Dendritic cell treated with granulocyte-macrophage colony-stimulating factor and Interleukin-4, amounts not matched to agents 40 ng/mL and 50 ng/mL, for 4 days (primary cell): ENCODE measurements around the gene GTPBP6.
"Not testable (repeated sequence)": the region's sequence is repeated elsewhere in the genome, so short reads cannot be mapped to it uniquely, and the experiment has no call there.

Experiments
- H3K27ac Mint-ChIP-seq: one replicate; pipeline ENCODE4 v1.8.0; 2022; ENCODE audit warnings: mild to moderate bottlenecking, mixed read lengths
- H3K27me3 Mint-ChIP-seq: one replicate; pipeline ENCODE4 v1.8.0; 2022; ENCODE audit warnings: mild to moderate bottlenecking, mixed read lengths
- H3K36me3 Mint-ChIP-seq: one replicate; pipeline ENCODE4 v1.8.0; 2022; ENCODE audit warnings: low read depth, mixed read lengths
- H3K4me1 Mint-ChIP-seq: one replicate; pipeline ENCODE4 v1.8.0; 2022; ENCODE audit warnings: low read depth, mixed read lengths
- H3K4me3 Mint-ChIP-seq: one replicate; pipeline ENCODE4 v1.8.0; 2022; ENCODE audit warnings: mild to moderate bottlenecking, moderate library complexity, mixed read lengths
- H3K9me3 Mint-ChIP-seq: one replicate; pipeline ENCODE4 v1.8.0; 2022; ENCODE audit warnings: mixed read lengths
- intact Hi-C: fragments of 100-400 bp; cut with micrococcal nuclease; formaldehyde crosslinking; loops from one replicate; pipeline ENCODE4 v1.15.0; 2022

GTPBP6 gene

GRCh38 chrX:288561-288991 is 30.0 kb downstream of the GTPBP6 start:
- peaks cover 88% of the 10 kb centered on the region for H3K36me3 Mint-ChIP-seq
- H3K4me1 Mint-ChIP-seq: peaks cover 6% of the 10 kb centered on the region
- intact Hi-C loops: no loop called here
- H3K27ac Mint-ChIP-seq: no peak overlapping the region
- no peaks in the 10 kb centered on the region for H3K27me3 Mint-ChIP-seq
- H3K9me3 Mint-ChIP-seq: no peaks in the 10 kb centered on the region
- no peak overlapping the region for H3K4me3 Mint-ChIP-seq

DNA sequence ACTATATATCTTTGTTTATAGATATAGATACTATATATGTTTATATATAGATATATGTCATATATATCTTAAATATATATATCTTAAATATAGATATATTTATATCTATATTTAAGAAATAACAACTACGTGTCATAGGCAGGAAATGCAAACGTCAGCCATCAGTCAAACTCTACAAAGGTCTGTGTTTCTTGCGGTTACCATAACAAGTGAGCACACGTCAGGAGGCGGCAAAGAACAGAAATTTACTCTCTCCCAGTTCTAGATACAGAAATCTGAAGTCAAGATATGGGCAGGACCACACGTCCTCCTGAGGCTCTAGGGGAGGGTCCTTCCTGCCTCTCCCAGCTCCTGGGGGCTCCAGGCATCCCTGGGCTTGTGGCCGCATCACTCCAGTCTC is 30.9 kb downstream of the GTPBP6 start:
- peaks cover 6% of the 10 kb centered on the region for H3K4me1 Mint-ChIP-seq
- no peak overlapping the region for H3K27ac Mint-ChIP-seq
- no peak overlapping the region for H3K4me3 Mint-ChIP-seq
- intact Hi-C loops: no loop called here
- H3K36me3 Mint-ChIP-seq: peaks cover 85% of the 10 kb centered on the region
- H3K27me3 Mint-ChIP-seq: no peaks in the 10 kb centered on the region
- no peaks in the 10 kb centered on the region for H3K9me3 Mint-ChIP-seq

GRCh38 chrX:285076-285677 is 33.4 kb downstream of the GTPBP6 start:
- Mint-ChIP-seq H3K4me3 (no peak overlapping the region), H3K27ac (no peak overlapping the region), H3K4me1 (peaks cover 6% of the 10 kb centered on the region), H3K9me3 (no peaks in the 10 kb centered on the region), H3K36me3 (peaks cover 60% of the 10 kb centered on the region), H3K27me3 (no peaks in the 10 kb centered on the region)
- intact Hi-C loops: no loop called here

DNA sequence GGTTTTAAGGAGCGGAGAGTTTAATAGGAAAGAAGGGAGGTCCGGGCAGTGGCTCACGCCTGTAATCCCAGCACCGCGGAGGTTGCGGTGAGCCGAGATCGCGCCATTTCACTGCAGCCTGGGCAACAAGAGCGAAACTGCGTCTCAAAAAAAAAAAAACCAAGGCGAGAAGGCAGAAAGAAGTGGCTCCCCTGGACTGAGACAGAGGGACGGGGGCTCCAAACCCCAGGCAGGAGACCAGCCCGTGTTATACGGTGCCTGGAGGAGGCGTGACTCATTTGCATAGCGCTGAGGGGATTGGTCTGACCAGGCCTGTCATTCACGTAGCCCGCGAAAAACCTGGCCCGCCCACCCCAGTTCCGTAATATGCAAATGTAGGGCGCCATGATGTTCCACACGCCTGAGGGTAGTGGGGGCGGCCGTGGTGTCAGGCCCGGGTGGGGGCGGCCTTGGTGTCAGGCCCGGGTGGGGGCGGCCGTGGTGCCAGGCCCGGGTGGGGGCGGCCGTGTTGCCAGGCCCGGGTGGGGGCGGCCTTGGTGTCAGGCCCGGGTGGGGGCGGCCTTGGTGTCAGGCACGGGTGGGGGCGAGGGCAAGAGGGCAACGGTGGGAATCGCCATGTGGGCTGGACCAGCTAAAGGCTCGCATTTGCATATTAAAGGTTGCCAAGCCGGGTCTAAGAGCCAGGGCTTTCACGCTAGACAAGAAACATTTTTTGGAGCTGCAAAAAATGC is 35.3 kb downstream of the GTPBP6 start:
- H3K4me1 Mint-ChIP-seq: peaks cover 21% of the 10 kb centered on the region
- intact Hi-C loops: loop anchor here (1.0 kb wide), 1 partner anchor 35 kb away; the partner anchor contains the start of gene GTPBP6
- peak overlapping the region; percentile 77 for H3K27ac Mint-ChIP-seq

GRCh38 chrX:282000-282681 is 36.5 kb downstream of the GTPBP6 start:
- H3K4me3 Mint-ChIP-seq, H3K9me3 Mint-ChIP-seq, H3K27ac Mint-ChIP-seq, intact Hi-C loops, H3K27me3 Mint-ChIP-seq: not testable (repeated sequence)
- H3K4me1 Mint-ChIP-seq: peaks cover 25% of the 10 kb centered on the region
- peaks cover 34% of the 10 kb centered on the region for H3K36me3 Mint-ChIP-seq

More for the DNA sequence above, 35.3 kb downstream of the GTPBP6 start:
- H3K36me3 Mint-ChIP-seq: peaks cover 41% of the 10 kb centered on the region
- H3K9me3 Mint-ChIP-seq: no peaks in the 10 kb centered on the region
- no peaks in the 10 kb centered on the region for H3K27me3 Mint-ChIP-seq
- peak overlapping the region; percentile 98 for H3K4me3 Mint-ChIP-seq

DNA sequence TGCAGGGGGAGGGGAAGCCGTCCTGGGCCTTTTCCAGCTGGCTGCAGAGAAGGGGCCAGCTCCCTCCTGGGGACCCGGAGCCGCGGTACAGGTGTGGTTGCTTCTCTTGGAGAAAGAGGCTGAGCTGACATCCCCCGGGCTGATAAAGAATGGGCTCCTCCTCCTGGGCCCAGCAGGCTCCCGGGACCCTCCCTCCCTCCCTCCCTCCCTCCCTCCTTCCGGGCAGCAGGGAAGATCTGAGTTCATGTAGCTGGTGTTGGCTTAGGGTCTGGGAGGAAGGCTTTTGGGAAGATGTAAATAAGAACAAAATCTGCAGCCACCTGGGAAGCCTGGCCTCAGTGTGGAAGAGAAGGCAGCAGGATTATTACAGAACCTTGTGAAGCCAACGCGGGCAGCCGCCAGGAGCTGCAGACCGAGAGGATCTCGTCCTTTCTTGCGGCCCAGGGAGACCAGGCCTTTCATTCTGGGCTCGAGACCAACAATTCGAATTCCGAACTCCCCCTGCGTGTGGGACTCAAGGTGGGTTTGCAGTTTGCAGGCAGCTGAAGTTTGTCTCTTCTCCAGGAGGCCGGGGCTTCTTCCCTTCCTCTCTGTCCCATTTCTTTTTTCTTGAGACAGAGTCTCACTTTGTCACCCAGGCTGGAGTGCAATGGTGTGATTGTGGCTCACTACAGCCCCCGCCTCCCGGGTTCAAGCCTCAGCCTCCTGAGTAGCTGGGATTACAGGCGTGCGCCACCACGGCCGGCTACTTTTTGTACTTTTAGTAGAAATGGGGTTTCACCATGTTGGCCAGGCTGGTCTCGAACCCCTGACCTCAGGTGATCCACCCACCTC is 37.2 kb downstream of the GTPBP6 start, which contains the start of gene PLCXD1:
Gene PLCXD1, plus strand, starts transcription at position 216 of the 834 bp plus-strand sequence. CDS start 2,807 bp downstream, outside the sequence.
- intact Hi-C loops: no loop called here
- Mint-ChIP-seq H3K27me3 (no peaks in the 10 kb centered on the region), H3K36me3 (peaks cover 34% of the 10 kb centered on the region), H3K4me3 (peak within 1 kb of the TSS; percentile 53), H3K9me3 (no peaks in the 10 kb centered on the region), H3K27ac (peak within 1 kb of the TSS; percentile 48), H3K4me1 (peaks cover 30% of the 10 kb centered on the region)

DNA sequence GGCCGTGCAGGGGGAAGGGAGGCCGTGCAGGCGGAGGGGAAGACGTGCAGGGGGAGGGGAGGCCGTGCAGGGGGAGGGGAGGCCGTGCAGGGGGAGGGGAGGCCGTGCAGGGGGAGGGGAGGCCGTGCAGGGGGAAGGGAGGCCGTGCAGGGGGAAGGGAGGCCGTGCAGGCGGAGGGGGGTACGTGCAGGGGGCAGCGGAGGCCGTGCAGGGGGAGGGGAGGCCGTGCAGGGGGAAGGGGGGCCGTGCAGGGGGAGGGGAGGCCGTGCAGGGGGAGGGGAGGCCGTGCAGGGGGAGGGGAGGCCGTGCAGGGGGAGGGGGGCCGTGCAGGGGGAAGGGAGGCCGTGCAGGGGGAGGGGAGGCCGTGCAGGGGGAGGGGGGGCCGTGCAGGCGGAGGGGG is 37.9 kb downstream of the GTPBP6 start:
- Mint-ChIP-seq H3K4me1 (peaks cover 36% of the 10 kb centered on the region), H3K36me3 (peaks cover 33% of the 10 kb centered on the region)
- H3K9me3 Mint-ChIP-seq, H3K4me3 Mint-ChIP-seq, H3K27ac Mint-ChIP-seq, intact Hi-C loops, H3K27me3 Mint-ChIP-seq: not testable (repeated sequence)

GRCh38 chrX:279757-280604 is 38.6 kb downstream of the GTPBP6 start:
- H3K9me3 Mint-ChIP-seq, H3K27me3 Mint-ChIP-seq, H3K27ac Mint-ChIP-seq: not testable (repeated sequence)
- peaks cover 26% of the 10 kb centered on the region for H3K36me3 Mint-ChIP-seq
- intact Hi-C loops: loop anchor here (5.0 kb wide), 1 partner anchor 107 kb away; the partner anchor contains the start of gene PPP2R3B
- peaks cover 41% of the 10 kb centered on the region for H3K4me1 Mint-ChIP-seq
- peak overlapping the region; percentile 39 for H3K4me3 Mint-ChIP-seq

DNA sequence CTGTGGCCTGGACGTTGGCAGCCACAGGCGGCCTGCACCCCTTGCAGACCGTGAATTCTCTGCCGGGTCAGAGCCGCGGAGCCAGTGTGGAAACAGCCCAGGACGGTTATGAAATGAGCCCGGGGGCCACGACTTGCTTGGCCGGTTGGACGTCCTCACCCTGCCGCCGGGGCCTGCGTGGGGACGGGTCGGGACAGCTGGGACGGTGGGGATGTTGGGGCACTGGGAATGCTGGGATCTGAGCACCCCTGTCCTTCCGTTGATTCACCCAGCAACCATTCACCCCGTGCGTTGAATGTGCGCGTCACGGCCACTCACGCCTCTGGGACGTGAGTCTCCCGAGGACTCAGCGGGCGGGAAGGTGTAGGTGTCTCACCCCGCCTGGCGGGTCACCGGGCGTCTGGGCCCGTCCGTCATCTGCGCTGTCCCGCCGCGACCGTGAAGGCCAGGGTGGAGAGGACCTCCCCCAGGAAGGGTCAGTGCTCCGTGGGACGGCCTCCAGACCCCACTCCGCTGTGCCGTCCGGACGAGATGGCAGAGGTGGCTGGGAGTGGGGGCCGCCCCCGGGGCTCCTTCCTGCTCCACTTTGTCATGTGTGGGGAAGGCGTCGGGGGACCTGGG is 41.9 kb downstream of the GTPBP6 start:
- H3K36me3 Mint-ChIP-seq: peaks cover 7% of the 10 kb centered on the region
- no peaks in the 10 kb centered on the region for H3K27me3 Mint-ChIP-seq
- no peaks in the 10 kb centered on the region for H3K9me3 Mint-ChIP-seq
- intact Hi-C loops: loop anchor here (5.0 kb wide), 1 partner anchor 111 kb away; the partner anchor contains the start of gene PPP2R3B
- peak overlapping the region; percentile 86 for H3K27ac Mint-ChIP-seq
- peaks cover 36% of the 10 kb centered on the region for H3K4me1 Mint-ChIP-seq
- H3K4me3 Mint-ChIP-seq: peak overlapping the region; percentile 88

DNA sequence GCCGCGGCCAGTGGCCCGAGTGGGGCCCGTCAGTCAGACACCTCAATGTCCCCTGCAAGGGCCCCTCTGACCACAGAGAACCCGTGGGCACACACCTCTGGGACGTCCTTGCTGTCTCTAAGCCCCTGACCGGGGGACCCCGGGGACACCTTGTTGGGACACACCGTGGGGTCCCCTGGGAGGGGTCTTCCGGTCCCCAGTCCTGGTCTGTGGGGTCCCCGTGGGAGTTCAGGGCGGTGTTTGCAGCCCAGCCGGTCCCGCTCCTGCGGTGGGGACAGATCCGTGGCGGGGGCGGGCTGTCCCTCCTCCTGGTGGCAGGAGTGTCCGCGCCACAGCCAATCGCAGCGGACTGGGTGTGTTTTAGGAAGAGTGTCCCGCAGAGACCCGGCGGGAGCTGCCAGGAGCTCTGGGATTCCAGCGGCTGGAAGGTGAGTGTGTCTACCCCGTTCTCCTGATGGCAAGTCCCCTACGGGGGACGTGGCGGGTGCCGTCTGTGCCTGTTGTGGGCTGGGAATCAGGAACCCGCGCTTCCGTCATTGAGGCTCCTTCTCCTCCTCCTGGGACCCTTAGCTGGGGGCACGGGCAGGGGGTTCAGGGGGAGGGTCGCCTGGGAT is 42.5 kb downstream of the GTPBP6 start:
- Mint-ChIP-seq H3K4me1 (peaks cover 36% of the 10 kb centered on the region), H3K9me3 (no peaks in the 10 kb centered on the region), H3K27ac (peak overlapping the region; percentile 86), H3K36me3 (peaks cover 7% of the 10 kb centered on the region), H3K4me3 (peak overlapping the region; percentile 88), H3K27me3 (no peaks in the 10 kb centered on the region)
- intact Hi-C loops: loop anchor here (2.0 to 5.0 kb wide), 2 partner anchors 43 to 111 kb away; partner anchors contain the start of genes GTPBP6 and PPP2R3B

- H3K36me3 Mint-ChIP-seq: peaks cover 7% of the 10 kb centered on the region
- H3K27ac Mint-ChIP-seq: peak overlapping the region; percentile 86
- H3K4me1 Mint-ChIP-seq: peaks cover 36% of the 10 kb centered on the region
- peak overlapping the region; percentile 88 for H3K4me3 Mint-ChIP-seq
- H3K9me3 Mint-ChIP-seq: no peaks in the 10 kb centered on the region
- no peaks in the 10 kb centered on the region for H3K27me3 Mint-ChIP-seq
- intact Hi-C loops: loop anchor here (2.0 to 5.0 kb wide), 2 partner anchors 43 to 112 kb away; partner anchors contain the start of genes GTPBP6 and PPP2R3B
These were observed 43.1 kb downstream of the GTPBP6 start for GRCh38 chrX:275476-275966.
